GF-D8 (cell line): Measurements from ENCODE around the gene MALL.
"Not testable (repeated sequence)": the region's sequence is repeated elsewhere in the genome, so short reads cannot be mapped to it uniquely, and the experiment has no call there.

ENCODE experiments used
- DNase-seq: peaks from one replicate; lab custom pipeline; 2025; lab: John Stamatoyannopoulos, UW

MALL gene

DNA sequence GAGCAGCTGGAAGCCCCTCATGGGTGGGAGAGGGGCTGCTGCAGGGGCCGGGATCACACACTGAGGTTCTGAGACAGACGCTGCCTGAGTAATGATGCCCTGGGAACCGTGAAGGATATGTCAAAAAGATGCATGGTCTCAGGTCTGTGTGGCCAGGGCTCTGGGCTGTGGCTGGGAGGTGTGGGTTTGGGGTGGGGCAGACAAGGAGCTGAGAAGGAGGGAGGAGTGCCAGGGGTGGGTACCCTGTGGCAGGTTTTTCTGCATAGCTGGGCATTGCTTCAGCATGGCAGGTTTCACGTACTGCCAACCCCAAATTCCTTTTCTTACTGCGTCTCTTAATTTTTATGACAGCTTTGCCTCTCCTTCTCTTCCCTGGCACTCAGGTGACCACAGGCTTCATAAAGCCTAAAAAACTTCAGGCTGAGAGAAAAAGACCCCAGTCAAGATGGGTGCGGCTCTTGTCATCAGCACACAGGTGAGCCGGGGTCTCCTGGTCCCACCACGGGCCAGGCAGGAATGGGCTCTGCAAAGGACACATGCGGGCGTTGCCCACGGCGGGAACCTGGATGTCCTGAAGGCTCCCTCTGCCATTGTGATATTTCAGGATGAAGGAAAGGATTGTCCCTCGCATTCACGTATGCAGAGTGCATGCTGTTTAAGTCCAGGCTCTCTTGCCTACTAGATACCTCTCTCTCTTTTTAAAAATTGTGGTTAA is 18.0 kb downstream of the MALL start:
- DNase-seq, result no peak

DNA sequence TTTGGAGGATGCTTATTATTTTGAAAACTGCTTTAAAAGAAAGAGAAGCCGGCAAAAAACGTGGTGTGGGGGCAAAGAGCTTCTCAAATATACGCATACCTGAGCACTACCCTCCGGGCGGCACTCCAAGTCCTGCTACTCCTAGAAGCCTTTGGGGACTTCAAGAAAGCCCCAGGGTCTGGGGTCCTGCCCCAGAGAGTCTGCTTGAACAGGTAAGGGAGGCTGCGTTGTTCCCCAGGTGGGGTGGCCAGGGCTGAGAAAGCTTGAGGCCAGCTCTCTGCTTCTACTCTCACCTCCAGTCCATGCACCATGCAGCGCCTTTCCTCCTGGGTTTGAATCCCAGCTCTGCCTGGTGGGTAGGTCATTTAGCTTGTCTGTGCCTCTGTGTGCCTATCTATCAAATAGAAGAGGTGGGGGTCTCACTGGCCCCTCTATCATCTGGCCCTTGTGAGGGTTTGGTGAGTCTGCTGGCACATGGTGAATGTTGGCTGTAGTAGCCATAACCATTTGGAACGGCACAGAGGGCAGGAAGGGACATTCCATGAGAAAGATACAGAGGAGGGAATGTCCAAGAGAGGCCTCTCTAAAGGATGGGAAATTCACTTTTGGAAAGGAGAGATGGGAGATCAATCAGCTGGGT is 19.5 kb downstream of the MALL start:
- no peak for DNase-seq

GRCh38 chr2:110094884-110095534 is 20.6 kb downstream of the MALL start:
- DNase-seq, result not testable (repeated sequence)

DNA sequence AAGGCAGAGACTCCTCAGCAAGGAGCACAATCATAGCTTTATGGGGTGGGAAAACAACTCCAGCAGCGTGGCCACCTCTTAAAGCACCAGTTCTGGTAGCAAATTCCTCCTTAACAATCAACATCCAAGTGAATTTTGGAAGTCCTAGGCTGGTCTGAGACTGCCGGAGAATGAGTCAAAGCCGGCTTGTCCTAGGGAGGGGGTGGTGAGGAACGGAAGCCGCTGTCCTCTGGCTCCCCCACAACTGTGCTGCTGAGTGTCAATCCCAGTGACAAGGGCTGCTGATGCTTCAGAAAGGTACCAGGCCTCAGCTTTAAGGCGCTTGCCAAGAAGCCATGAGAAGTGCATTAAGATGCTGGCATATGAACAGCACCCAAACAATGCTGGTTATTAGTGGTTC is 21.7 kb downstream of the MALL start:
- DNase-seq, result not testable (repeated sequence)

DNA sequence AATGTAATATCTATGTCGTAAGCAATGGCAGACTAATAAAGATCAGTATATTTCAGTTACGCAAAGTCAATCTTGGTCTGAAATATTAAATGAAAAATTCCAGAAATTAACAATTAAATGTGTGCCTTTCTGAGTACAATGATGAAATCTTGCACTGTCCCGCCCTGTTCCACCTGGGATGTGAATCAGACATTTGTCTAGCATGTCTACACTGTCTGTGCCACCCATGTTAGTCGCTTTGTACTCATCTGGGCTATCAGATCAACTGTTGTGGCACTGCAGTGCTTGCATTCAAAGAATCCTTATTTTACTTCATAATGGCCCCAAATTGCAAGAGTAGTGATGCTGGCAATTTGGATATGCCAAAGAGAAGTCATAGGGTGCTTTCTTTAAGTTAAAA is 25.5 kb downstream of the MALL start:
- not testable (repeated sequence) for DNase-seq

- DNase-seq, result not testable (repeated sequence)
Observed at GRCh38 chr2:110083757-110084156, 31.9 kb downstream of the MALL start.

GRCh38 chr2:110083162-110083561 is 32.5 kb downstream of the MALL start:
- DNase-seq, result not testable (repeated sequence)

DNA sequence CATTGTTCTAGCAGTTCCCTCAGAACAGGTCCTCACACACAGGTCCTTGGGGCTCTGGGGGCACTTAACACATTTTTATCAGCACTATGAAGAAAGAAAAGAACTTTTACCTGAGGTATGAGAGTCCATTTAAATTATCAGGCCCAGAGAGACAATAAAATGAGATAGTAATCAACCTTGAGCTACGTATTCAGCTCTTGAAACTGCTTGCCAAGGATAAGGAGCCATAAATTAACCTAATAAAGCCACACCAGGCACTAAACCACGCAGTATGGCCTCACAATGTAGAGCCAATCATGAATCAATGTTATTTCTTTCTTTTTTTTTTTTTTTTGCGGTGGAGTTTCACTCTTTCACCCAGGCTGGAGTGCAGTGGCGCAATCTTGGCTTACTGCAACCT is 37.5 kb downstream of the MALL start:
- not testable (repeated sequence) for DNase-seq

- not testable (repeated sequence) for DNase-seq
Observed at GRCh38 chr2:110075896-110076295, 39.7 kb downstream of the MALL start.

DNA sequence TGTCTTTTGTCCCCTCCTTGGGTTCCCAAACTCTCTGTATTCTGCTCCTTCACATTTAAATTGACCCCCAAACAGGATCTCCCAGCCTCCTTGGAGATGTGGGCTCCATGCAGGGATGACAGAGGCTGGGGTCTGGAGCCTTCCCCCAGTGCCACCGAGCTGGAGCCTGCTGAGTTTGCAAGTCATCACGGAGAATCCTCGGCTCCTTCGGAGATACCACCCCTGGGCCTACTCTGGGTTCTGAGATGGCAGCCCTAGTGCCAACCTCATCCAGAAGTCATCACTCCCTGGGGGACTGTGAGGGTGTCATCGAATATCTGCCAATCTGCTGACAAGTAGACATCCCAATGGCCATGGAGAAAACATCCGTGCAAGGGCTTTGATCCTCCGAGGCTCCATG is 45.8 kb downstream of the MALL start:
- DNase-seq, result not testable (repeated sequence)

DNA sequence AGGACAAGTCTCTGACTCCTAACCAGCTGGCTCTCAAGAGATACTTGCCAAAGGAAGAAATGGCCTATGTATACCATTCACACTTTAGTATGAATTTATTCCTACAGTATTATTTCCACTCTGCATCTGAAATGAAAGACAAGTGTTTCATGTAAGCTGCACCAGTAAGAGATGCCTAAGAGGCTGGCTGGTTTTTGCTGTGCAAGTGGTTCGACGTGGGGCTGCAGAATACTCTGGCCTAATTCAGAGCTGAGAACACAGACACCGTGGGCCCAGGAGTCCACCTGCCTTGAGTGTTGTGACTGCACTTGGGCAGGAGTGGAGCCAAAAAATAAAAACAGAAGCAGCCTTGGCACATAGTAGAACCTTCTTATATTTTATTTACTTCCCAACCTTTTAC is 47.5 kb downstream of the MALL start:
- DNase-seq, result not testable (repeated sequence)

DNA sequence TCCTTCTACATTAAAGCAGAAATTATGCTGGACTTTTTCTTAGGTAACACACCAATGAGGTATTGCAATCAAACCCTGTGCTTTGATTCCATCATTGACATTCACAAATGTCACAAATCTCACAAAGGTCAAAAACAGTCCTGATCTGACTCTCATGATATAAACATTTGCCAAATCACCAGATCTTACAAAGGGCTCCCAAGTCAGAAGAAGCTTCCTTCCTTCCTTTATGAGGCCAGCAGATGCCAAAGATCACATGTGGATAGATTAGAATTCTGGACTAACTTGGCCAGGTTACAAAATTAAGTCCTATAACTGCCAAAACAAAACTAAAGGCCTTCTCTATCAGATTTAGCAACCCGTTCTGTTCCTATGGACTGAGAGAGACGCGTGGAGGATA is 53.3 kb downstream of the MALL start:
- not testable (repeated sequence) for DNase-seq

DNA sequence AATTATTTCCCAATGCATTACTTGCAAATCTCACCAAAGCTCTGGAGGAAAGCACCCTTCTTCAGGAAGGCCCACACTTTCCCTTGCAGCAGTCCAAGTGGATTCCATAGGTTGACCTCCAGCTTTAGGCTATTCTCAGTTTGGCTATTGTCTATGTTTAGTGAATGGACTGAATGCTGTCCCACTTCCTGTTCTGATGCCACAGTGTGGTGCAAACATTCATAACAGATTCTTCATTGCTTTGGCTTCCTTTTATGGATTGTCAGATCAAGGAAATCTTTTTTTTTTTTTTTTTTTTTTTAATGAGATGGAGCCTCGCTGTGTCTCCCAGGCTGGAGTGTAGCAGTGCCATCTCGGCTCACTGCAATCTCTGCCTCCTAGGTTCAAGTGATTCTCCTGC is 55.1 kb downstream of the MALL start:
- not testable (repeated sequence) for DNase-seq

DNA sequence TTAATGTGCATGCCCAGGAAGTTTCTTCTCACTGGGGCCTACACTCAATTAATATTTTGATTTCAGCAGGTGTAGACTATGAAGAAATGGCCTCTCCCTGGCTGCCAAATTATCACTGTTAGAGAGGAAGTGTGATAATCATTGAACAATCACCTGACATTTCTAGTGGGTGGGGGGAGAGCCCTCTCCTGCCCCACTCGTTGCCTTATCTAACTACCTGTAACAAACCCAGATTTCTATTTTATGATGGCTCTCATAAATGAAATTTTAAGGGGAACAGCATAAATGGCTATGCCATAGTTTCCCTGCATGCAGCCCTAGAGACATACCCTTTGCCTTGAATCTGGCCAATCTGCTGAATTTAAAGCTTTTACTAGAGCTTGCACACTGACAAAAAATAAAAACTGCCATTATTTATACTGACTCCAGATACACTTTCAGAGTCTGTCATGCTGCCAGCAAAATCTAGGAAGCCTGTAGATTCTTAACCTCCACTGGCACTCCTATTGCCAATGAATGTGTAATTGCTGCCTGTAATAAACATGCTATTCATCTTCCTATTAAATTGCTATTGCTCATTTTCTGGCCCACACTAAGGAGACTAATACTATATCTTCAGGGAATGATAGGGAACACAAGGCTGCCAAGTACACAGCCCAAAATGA is 55.8 kb downstream of the MALL start:
- DNase-seq, result not testable (repeated sequence)

GRCh38 chr2:110059009-110059693 is 56.5 kb downstream of the MALL start:
- not testable (repeated sequence) for DNase-seq

- not testable (repeated sequence) for DNase-seq
Observed at GRCh38 chr2:110058034-110058433, 57.6 kb downstream of the MALL start.

GRCh38 chr2:110055819-110056408 is 59.7 kb downstream of the MALL start:
- not testable (repeated sequence) for DNase-seq

- DNase-seq, result not testable (repeated sequence)
Observed at GRCh38 chr2:110054521-110055407, 60.9 kb downstream of the MALL start.

GRCh38 chr2:110053688-110054087 is 61.9 kb downstream of the MALL start:
- DNase-seq, result not testable (repeated sequence)

- not testable (repeated sequence) for DNase-seq
Observed at GRCh38 chr2:110052166-110052565, 63.5 kb downstream of the MALL start.
